ENCODE data around the gene SRSF6.
"Not testable (repeated sequence)": the region's sequence is repeated elsewhere in the genome, so short reads cannot be mapped to it uniquely, and the experiment has no call there.

The SRSF6 gene

DNA sequence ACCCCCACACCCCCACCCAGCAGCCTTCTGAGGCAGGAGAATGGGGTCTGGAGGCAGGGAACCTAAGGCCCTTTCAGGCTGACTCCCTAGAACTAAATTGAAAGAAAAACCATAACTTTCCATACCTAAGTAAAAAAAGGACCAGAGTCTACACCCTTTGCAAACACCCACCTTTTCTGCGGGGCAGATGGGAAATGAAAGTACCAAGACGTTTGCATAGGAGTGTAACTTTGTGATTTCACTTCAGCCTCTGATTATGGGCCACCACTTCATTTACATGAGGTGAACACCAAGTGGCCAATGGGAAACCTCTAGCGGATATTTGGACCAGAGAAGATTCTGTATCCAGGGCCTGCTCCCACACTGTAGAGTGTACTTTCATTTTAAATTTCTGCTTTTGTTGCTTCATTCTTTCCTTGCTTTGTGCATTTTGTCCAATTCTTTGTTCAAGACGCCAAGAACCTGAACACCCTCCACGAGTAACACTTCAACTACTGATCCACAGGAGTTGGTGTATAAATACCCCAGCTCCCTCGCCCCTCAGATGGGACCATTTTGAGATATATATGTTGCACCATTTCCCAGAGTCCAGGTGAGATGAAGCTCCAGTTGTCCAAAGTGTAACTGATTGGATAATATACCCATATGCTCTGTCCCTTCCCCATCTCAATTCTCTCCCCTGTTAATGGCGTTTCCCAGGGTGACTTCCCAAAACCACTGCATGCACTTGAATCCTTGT is 18.9 kb upstream of the SRSF6 start:
- no peak overlapping the region for H3K4me3 ChIP-seq (ENCODE audit: low read length)
- DNase-seq (ENCODE audit: low read depth), result no peak
- TF ChIP-seq CTCF (conservative IDR thresholded peaks at IDR 0.05; ENCODE audit: low read length), result no peak

GRCh38 chr20:43440531-43440930 is 17.2 kb upstream of the SRSF6 start:
- DNase-seq (ENCODE audit: low read depth), result no peak
- H3K4me3 ChIP-seq (ENCODE audit: low read length), result no peak overlapping the region
- no peak for TF ChIP-seq CTCF (conservative IDR thresholded peaks at IDR 0.05; ENCODE audit: low read length)

- no peak overlapping the region for H3K4me3 ChIP-seq (ENCODE audit: low read length)
- TF ChIP-seq CTCF (conservative IDR thresholded peaks at IDR 0.05; ENCODE audit: low read length), result peak; percentile 43
- peak; percentile 37 for DNase-seq (ENCODE audit: low read depth)
Measured at GRCh38 chr20:43442282-43442880, 15.3 kb upstream of the SRSF6 start.

- DNase-seq (ENCODE audit: low read depth), result no peak
- TF ChIP-seq CTCF (conservative IDR thresholded peaks at IDR 0.05; ENCODE audit: low read length), result no peak
- no peak overlapping the region for H3K4me3 ChIP-seq (ENCODE audit: low read length)
Measured at GRCh38 chr20:43444107-43444506, 13.6 kb upstream of the SRSF6 start.

GRCh38 chr20:43446361-43446879 is 11.3 kb upstream of the SRSF6 start:
- TF ChIP-seq CTCF (conservative IDR thresholded peaks at IDR 0.05; ENCODE audit: low read length), result no peak
- no peak overlapping the region for H3K4me3 ChIP-seq (ENCODE audit: low read length)
- peak; percentile 29 for DNase-seq (ENCODE audit: low read depth)

- DNase-seq (ENCODE audit: low read depth); H3K4me3 ChIP-seq (ENCODE audit: low read length): not testable (repeated sequence)
Measured at GRCh38 chr20:43448431-43448747, 9.3 kb upstream of the SRSF6 start.

GRCh38 chr20:43448748-43449535 is 8.8 kb upstream of the SRSF6 start:
- peak; percentile 32 for DNase-seq (ENCODE audit: low read depth)
- H3K4me3 ChIP-seq (ENCODE audit: low read length), result no peak overlapping the region
- peak; percentile 79 for TF ChIP-seq CTCF (conservative IDR thresholded peaks at IDR 0.05; ENCODE audit: low read length)

All from AG10803 (cell line).